ENCODE results near the gene SHH. TPM values are rescaled to one million over a fixed set of nuclear protein-coding genes. Genes with fewer than 3 reads are reported as not detected.

Gene SHH
- polyA plus RNA-seq, 1 experiment: not detected

- POLR2A ChIA-PET: no interaction called here
- no peak for DNase-seq (ENCODE audit: low read depth, low spot score)
- CTCF ChIA-PET: interaction anchor here (0.6 kb wide), 1 partner anchor 1025 kb away, joined by 4 read pairs; no protein-coding TSS in a partner anchor
- Histone ChIP-seq H3K4me3 (ENCODE audit: low read depth, low read length) (no peak overlapping the region), H3K27me3 (ENCODE audit: control insufficient read depth, insufficient read depth, low read length) (peaks cover 43% of the 10 kb centered on the region), H3K27ac (ENCODE audit: low read depth, low read length) (no peak overlapping the region), H3K9me3 (ENCODE audit: control insufficient read depth, insufficient read depth, low read length) (no peaks in the 10 kb centered on the region; the same call in 1 of the 2 replicates)
- no peak for TF ChIP-seq CTCF (IDR thresholded peaks at IDR 0.05; ENCODE audit: low read depth, low read length)
Observed at GRCh38 chr7:155800301-155800700, 12.0 kb downstream of the SHH start.

- ChIA-PET CTCF (interaction anchor here (1.6 to 4.6 kb wide), 2 partner anchors 964 to 1017 kb away, joined by 5 to 39 read pairs; no protein-coding TSS in a partner anchor), POLR2A (no interaction called here)
- Histone ChIP-seq H3K27me3 (ENCODE audit: control insufficient read depth, insufficient read depth, low read length) (peaks cover 39% of the 10 kb centered on the region), H3K27ac (ENCODE audit: low read depth, low read length) (no peak overlapping the region), H3K4me3 (ENCODE audit: low read depth, low read length) (no peak overlapping the region), H3K9me3 (ENCODE audit: control insufficient read depth, insufficient read depth, low read length) (no peaks in the 10 kb centered on the region; the same call in 1 of the 2 replicates)
- TF ChIP-seq CTCF (IDR thresholded peaks at IDR 0.05; ENCODE audit: low read depth, low read length): no peak
- DNase-seq (ENCODE audit: low read depth, low spot score): no peak
Observed at GRCh38 chr7:155799514-155799913, 12.7 kb downstream of the SHH start.

GRCh38 chr7:155798673-155799439, 13.4 kb downstream of the SHH start:
- ChIA-PET POLR2A (no interaction called here), CTCF (interaction anchor here (0.8 to 4.6 kb wide), 6 partner anchors 200 to 1030 kb away, joined by 3 to 39 read pairs (median 5); no protein-coding TSS in a partner anchor)
- Histone ChIP-seq H3K27ac (ENCODE audit: low read depth, low read length) (no peak overlapping the region), H3K9me3 (ENCODE audit: control insufficient read depth, insufficient read depth, low read length) (no peaks in the 10 kb centered on the region; the same call in 1 of the 2 replicates), H3K27me3 (ENCODE audit: control insufficient read depth, insufficient read depth, low read length) (peaks cover 34% of the 10 kb centered on the region), H3K4me3 (ENCODE audit: low read depth, low read length) (no peak overlapping the region)
- no peak for DNase-seq (ENCODE audit: low read depth, low spot score)
- no peak for TF ChIP-seq CTCF (IDR thresholded peaks at IDR 0.05; ENCODE audit: low read depth, low read length)

GRCh38 chr7:155797262-155798250, 14.7 kb downstream of the SHH start:
- TF ChIP-seq CTCF (IDR thresholded peaks at IDR 0.05; ENCODE audit: low read depth, low read length): no peak; the same call in 1 of the 2 replicates
- peaks cover 28% of the 10 kb centered on the region for H3K27me3 ChIP-seq (ENCODE audit: control insufficient read depth, insufficient read depth, low read length)
- no peak overlapping the region for H3K4me3 ChIP-seq (ENCODE audit: low read depth, low read length)
- no peak for DNase-seq (ENCODE audit: low read depth, low spot score)
- peaks cover 2% of the 10 kb centered on the region; the same call in 1 of the 2 replicates for H3K9me3 ChIP-seq (ENCODE audit: control insufficient read depth, insufficient read depth, low read length)
- POLR2A ChIA-PET: no interaction called here
- CTCF ChIA-PET: interaction anchor here (0.6 to 4.6 kb wide), 18 partner anchors 13 to 1034 kb away, joined by 3 to 39 read pairs (median 4); no protein-coding TSS in a partner anchor
- H3K27ac ChIP-seq (ENCODE audit: low read depth, low read length): no peak overlapping the region
